HG02970 (cell line): ENCODE measurements around the gene LCT.
"Not testable (repeated sequence)": the region's sequence is repeated elsewhere in the genome, so short reads cannot be mapped to it uniquely, and the experiment has no call there.

Source experiments
- ATAC-seq: cut with Tn5 transposase; IDR thresholded peaks from one replicate; pipeline ENCODE4 v1.9.1; 2021; ENCODE audit warnings: mild to moderate bottlenecking, moderate library complexity, moderate number of reproducible peaks; ENCODE audit not compliant: unreplicated experiment, low FRiP score

LCT gene

DNA sequence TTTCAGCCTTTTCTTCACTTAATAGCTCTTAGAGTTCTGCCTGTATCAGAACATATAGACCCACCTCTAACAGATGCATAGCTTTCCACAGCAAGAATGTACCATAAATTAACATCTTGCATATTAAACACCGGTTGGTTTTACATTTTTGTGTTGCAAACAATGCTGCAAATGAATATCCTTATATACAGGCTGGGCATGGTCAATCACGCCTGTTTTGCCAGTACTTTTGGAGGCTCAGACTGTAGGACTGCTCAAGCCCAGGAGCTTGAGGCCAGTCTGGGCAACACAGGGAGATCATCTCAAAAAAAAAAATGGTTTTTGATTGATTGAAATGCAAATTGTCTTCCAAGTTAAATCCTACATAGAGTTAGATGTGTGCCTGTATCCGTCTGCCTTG is 1.5 kb upstream of the LCT start:
- ATAC-seq, result no peak

DNA sequence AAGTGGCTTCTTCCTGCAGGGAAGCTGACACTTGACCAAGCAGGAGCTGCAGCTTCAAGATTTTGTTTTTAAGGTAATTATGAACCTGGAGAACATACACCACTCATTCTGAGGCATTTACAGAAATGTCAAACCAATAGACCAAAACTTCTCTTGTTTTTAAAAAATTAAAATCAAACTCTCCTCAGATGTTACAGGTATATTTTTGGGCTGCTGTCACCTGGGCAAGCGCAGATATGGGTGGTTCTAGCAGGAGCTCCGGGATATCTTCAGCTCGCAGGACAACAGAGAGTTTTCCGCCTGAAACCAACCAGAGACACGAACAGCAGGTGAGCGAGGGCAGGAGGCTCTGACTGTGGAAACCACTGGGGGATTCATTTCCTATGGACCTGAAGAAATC is 4.1 kb downstream of the LCT start:
- no peak for ATAC-seq

DNA sequence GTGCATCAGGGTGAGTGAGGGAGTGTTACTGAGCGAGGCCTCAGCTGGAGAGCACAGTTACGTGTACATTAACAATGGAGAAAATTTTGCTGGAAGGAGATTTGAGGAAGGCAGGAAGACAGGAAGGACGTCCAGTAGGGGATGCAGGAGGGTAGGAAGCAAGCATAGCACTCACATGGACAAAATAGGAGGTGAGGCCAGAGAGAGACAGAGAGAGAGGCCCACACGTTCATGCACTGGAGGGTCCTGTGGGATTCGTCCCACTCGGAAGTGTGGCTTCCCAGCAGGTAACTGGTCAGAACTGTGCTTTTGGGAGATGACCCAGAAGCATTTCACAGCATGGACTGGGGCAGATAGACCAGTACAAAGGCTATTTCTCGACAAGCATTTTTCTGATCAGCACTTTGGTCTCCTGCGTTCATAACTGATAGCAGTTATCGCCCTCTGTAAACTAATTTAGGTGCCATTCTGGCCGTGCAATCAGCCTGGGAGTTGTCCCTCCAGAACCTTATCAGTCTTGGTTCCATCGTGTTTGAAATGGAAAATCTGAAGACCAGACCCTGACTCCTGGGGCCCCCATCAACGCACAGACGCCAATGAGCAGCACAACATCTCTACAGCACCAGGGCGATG is 5.7 kb downstream of the LCT start:
- ATAC-seq, result no peak

DNA sequence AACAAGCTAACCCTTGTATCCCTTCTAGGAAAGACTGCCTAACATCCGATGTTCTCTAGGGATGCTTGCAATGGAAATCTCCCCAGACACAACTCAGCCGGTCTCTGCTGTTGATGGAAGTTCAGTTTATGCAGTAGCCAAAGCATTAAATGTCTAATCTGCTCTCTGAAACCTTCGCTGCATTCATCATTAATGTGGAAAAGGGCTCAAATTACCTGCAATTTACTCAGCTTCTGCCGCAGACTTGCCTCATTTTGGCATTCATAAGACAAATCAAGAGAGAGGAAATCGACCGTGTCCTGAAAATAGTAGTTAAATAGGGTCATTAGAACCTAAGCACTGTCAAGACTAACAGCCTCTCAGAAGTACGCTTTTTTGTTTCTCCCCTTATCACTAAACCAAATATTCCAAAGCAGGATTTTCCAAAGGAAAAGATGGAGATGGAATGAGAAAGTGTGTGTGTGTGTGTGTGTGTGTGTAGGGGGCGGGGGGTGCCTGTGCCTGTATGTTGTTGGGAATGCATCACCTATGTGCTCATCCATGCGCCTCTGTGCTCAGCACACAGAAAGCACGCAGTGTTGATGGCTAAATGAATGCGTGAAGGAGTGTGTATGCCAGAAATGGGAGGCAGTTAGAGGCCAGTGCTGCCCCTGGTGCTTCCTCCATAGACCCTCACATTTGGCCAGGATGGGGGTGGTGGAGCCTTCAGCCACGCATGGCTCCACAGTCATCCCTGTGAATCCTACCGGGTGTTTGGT is 7.4 kb downstream of the LCT start:
- no peak for ATAC-seq

DNA sequence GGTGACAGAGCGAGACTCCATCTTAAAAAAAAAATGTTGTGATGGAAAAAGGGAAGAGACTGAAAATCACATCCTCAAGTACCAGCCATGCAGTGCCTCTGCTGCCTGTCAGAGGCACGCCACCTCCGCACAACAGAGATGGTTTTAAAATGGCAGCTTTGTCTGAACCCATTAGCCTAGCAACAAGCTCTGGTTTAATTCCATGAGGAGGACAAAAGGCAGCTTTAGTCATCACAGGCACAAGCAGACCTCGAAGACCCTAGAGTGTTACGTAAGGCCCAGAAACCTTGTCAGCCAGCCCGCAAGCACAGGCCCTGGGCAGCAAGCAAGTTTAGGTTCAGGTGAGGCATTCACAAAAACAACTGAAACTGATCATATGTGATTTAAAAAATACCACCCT is 10.4 kb downstream of the LCT start:
- no peak for ATAC-seq

DNA sequence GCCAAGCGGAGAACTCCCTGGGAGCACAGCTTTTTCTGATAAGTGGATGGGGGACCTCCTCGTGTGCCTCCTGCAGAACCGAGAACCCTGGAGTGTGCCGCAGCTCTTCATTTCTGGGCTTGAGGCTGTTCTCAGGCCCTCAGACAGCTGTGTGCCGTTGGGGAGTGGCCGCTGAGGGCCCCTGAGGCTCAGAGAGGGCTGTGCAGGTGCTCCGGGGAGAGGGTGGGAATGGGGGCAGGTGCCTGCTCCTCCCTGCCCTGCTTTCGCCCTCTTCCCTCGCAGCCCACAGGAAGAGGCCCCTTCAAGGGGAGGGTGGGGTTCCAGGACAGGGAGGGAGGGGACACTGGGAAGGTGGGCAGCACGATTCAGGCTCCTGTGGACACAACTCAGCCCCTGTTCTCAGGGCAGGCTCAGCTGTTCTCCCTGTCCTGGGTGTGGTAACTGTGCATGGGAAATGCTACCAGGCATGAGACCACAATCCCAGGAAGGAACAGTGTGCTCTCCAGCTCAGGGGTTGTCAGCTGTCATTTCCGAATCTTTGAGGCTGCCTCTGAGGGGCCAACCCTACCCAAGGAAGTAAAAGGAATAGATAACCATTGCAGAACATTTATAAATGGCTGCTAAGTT is 11.3 kb downstream of the LCT start:
- no peak for ATAC-seq

DNA sequence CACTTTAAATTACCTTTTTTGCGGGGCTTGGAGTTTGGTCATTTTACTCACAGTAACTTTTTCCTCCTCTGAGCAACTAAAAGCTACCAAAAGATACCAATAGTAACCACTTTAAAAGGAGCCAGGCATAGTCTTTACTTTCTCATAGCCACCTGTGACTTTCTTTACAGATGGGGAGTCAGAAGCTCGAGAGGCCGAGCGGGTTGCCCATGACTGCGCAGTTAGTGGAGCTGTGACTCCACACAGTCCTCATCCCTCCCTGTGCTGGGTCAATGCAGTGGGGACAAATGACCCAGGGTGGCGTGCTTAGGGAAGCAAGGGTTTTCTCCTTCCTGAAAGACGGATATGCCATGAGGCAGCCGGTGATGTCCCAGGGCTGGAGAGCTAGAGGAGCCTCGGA is 11.9 kb downstream of the LCT start:
- ATAC-seq, result no peak

DNA sequence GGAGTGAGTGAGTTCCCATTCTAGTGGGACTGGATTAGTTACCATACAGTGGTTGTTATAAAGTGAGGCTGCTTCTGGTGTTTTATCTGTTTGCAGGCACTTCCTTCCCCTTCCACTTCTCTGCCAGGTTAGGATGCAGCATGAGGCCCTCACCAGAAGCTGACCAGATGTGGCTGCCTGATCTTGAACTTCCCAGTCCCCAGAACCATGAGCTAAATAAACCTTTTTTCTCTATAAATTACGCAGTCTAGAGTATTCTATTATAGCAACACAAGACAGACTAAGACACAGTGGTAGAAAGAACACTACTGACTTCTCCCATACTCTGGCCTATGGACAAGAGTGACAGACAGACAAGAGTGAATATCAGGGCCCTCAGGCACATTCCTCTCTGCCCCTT is 14.1 kb downstream of the LCT start:
- ATAC-seq, result no peak

DNA sequence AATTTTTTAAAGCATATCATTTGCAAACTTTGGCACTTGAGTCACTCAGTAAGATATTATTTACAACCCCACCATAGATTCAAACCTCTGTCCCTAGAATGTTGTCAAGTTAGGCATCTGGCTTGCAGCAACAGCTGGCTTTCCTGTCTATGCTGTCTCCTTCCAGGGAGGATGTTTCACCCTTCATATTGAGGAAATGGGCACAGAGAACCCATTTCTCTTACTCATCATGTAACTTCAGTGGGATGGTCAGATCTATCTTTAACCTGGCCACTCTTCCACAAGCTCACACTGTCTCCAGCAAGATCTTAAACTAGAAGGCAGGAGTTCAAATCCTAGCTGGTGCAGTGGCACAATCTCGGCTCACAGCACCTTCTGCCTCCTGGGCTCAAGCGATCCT is 15.8 kb downstream of the LCT start:
- ATAC-seq, result no peak

DNA sequence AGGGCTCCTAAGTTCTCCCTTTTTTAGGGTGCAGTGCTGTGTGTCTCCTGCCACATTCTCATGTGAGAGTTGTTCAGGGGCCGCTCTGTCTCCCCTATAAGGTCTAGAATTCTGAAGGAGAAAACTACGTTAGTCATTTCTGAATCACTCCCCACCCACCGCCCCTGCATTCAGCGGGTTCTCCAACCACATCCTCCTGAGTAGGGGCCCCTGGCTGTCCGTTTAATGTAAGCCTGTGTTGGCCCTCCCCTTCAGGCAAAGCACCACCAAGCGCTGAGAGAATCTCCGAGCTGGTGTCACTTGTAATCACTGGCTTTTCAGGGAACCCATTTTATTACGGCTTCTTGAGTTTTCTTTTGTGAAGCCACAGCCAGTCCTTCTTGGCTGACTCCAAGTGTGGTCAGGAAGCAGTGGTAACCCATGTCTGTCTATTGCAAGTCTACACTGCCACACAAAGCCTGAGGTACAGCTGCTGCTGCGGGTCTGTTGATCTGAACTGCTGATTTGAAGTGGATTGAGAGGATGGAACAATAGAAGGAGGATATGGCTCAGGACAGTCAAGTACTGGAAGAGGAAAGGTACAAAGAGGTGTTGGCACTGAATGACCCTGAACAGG is 16.9 kb downstream of the LCT start:
- no peak for ATAC-seq

DNA sequence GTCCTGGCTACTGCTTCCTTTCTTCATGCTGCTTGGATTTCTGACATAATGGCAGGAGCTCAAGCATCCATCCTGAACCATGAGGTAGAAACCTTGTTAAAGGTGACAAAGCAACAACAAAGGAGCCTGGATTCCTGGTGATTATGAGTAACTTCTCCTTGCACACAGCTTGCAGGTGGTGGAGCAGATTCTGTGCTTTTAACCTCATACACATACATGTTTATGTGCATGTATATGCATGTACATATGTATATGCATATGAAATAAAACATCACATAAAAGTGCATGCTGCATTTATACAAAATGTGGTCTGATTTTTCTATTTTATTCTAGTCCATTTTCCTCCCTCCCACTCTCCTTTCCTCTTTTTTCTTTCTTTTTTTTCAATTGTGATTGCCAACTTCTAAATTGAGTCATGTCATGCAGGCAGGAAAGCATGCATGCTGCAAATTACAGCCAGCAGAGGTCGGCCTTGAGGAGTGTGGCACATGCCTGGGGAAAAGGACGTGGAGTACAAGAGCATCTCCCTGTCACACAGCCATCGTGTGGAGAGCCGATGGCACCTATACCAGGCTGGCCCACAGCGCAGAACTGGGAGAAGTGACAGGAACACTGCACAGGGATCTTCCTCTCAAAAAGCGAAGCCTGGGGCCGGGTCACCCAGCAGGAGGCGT is 17.9 kb downstream of the LCT start:
- ATAC-seq, result no peak

DNA sequence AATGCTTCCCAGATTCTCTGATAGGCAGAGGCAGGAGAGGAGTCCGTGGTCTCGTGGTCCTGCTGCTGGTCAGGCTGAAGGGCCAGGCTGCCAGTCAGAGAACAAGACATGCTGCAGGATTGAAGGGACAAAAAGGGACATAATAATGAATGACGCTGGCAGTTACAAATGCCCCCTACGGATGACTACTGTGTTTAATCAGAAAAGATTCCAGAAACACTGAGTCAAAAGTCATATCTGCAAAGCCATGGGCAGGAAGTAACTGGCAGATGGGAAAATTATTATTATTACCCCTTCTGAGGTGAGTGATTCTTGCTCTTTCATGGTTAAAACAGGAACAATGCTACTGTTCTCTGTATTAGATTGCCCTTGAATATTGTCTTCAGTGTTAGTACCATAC is 19.0 kb downstream of the LCT start:
- ATAC-seq, result no peak

DNA sequence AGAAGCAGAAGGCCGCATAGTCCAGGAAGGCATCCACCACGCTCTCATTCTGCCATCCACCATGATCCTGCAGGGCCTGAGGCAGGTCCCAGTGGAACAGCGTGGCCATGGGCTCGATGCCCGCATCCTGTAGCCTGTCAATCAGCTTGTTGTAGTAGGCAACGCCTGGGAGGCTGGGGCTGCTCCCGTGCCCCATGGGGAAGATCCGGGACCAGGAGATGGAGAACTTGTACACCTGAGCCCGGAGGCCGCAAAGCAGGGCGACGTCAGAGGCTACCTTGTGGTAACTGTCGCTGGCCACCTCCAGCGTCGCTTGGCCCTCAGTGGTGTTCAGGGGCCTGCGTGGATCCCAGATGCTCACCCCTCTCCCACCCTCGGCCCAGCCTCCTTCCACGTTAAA is 19.5 kb downstream of the LCT start:
- no peak for ATAC-seq

DNA sequence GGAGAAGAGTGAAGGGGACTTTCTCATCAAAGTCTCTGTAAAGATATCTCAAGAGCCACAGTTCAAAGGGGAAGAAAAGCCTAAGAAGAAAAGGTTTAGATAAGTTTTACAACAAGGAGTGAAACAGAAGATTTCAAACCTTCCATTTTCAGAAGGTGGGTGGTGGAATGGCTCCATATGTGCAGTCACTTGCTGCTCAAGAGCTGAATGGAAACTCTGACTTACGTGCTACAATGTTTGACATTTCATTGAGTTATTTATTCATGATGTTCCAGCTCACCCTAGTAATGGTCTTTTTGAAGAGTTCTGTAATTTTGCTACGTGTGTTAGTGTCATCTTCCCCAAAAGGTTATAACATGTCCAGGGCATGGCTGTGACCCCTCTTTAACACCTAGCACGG is 21.7 kb downstream of the LCT start:
- no peak for ATAC-seq

DNA sequence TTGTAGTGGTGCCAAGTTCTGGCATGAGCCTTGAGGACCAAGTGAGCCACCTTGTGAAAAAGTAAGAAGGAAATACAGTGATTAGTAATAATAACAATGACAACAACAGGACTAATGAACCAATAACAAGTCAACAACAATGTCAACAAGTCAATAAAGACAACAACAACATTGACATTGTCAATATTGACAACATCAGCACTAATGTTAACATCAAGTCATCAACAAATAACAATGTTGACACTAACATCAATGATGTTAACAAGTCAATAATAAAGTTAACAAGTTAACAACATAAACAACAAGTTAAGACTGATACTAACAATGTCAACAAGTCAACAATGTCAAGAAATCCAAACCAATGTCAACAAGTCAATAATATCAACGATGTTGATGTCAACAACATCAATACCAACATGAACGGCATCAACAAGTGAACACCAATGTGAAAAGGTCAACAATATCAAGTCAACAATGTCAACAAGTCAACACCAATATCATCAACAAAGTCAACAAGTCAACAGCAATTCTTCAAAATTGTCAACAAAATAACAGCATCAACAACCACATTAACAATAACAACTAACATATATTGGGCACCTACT is 24.0 kb downstream of the LCT start:
- no peak for ATAC-seq

DNA sequence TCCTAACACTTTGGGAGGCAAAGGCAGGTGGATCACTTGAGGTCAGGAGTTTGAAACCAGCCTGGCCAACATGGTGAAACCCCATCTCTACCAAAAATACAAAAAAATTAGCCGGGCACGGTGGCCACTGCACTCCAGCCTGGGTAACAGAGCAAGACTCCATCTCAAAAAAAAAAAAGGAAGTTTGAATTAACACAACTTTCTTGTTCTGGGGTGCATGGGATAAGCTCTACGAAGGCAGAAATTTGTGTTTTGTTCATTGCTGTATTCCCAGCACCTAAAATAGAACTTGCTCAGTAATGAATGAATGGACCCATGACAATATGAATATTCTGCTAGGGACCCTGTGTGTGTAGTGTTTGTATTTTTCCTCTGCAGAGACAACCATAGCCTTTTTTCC is 29.1 kb downstream of the LCT start:
- ATAC-seq, result not testable (repeated sequence)

DNA sequence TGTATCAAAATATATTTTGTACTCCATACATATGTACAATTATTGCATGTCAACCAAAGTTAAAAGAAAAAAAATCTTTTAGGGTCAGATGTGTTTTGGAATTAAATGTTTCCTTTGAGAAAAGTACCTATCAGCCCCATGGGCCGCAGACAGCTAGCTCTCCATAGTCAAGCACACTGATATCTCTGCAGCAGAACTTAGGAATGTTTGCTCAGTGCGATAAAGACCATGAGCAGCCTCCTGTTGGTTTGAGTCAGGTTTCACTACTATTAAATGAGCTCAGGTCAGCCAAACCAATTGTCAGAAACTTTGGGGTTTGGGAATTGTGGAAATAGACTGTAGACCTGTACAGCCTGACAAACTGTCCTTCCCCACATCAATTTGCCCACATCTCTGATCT is 33.7 kb downstream of the LCT start:
- ATAC-seq, result no peak

DNA sequence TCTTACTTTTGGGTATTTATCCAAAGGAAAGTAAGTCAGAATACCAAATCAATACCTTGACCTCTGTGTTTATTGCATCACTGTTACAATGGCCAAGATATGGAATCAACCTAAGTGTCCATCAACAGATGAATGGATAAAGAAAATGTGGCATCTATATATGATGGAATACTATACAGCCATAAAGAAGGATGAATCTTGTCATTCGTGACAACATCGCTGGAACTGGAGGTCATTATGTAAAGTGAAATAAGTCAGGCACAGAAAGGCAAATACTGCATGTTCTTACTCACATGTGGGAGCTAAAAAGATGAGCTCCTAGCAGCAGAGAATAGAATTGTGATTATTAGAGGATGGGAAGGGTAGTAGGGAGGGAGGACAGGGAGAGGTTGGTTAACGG is 34.6 kb downstream of the LCT start:
- ATAC-seq, result no peak

DNA sequence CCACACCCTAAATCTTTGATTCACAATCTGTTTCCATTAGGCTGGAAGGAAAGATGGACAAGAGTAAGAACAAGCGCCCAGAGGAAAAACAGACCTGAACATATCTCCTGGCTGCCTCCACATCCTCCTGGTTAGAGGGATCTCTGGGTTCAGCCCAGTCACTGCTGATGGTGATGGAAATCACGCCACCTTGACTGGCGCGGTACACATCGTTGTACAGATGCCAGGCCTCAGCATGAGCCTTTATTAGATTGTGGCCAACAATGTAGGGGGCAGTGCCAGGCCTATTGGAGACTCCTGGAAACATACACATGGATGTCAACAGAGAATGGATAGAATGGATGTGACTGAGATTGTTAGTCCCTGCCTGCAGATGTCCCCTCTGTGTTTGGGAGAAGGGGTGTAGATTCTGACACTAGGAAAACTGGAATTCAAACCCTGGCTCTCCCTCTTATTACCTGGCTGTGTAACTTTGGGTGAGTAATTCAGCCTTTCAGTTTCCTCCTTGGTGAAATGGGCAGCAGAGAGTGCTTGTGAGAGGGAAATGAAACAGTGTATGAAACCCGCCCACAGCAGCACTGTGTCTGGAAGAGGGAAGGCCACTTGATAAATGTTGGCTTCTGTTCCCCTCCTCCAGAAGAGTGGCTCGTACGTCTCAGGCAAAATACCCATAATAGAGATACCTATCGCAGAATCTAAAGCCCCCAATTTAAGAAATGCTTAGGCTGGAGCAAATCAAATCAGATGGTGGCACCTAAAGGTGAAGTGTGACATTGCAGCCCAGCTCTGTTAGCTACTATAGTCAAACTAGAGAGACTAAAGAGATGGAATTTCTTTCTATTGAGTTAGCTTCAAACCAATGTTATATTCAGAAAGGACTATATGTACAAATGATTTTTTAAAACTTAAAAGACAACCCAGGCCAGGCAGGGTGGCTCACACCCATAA is 36.2 kb downstream of the LCT start:
- ATAC-seq, result no peak

DNA sequence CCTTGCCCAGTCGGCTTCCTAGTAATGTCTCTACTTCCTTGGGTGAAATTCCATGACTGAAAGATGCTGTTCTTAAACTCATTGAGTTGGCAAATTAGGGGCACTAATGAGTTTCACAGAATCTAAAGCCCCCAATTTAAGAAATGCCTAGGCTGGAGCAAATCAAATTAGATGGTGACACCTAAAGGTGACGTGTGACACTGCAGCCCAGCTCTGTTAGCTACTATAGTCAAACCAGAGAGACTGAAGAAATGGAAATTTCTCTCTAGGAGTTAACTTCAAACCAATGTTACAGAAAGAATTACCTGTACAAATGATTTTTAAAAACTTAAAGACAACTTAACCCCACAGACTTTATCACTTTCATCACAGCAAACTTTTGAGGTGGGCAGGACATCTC is 37.2 kb downstream of the LCT start:
- ATAC-seq, result no peak
